ENCODE data around the gene TMED8. TPM values are rescaled to one million over a fixed set of nuclear protein-coding genes. Genes with fewer than 3 reads are reported as not detected.
A peak's percentile ranks its signal among the peaks of the same experiment; 100 is the strongest.

Gene TMED8
- total RNA-seq, 1 donor from 2014 or later, result 8.6 TPM

- no peak for DNase-seq (ENCODE audit: extremely low spot score in 2 of 2)
- Histone ChIP-seq H3K4me1 (peaks cover 61% of the 10 kb centered on the region), H3K27ac (peak overlapping the region; percentile 85), H3K27me3 (no peaks in the 10 kb centered on the region), H3K4me3 (no peak overlapping the region), H3K9me3 (no peaks in the 10 kb centered on the region), H3K36me3 (no peaks in the 10 kb centered on the region)
- no peak for TF ChIP-seq CTCF (IDR thresholded peaks at IDR 0.05)
- no peak for TF ChIP-seq POLR2A (IDR thresholded peaks at IDR 0.05)
- TF ChIP-seq POLR2AphosphoS5 (IDR thresholded peaks at IDR 0.05; ENCODE audit: insufficient read depth in 1 of 2, low read depth in 1 of 2), result no peak
- intact Hi-C loops (cut with DNase I), result loop anchor here (10.0 kb wide), 1 partner anchor 440 kb away; no protein-coding TSS in a partner anchor
These were observed 62.1 kb downstream of the TMED8 start for GRCh38 chr14:77314539-77315457.

GRCh38 chr14:77314043-77314442 is 62.9 kb downstream of the TMED8 start:
- no peak for DNase-seq (ENCODE audit: extremely low spot score in 2 of 2)
- Histone ChIP-seq H3K9me3 (no peaks in the 10 kb centered on the region), H3K4me3 (no peak overlapping the region), H3K4me1 (peaks cover 54% of the 10 kb centered on the region), H3K36me3 (no peaks in the 10 kb centered on the region), H3K27me3 (no peaks in the 10 kb centered on the region), H3K27ac (peak overlapping the region; percentile 85)
- intact Hi-C loops (cut with DNase I), result loop anchor here (10.0 kb wide), 1 partner anchor 439 kb away; no protein-coding TSS in a partner anchor
- TF ChIP-seq POLR2AphosphoS5 (IDR thresholded peaks at IDR 0.05; ENCODE audit: insufficient read depth in 1 of 2, low read depth in 1 of 2) (peak in 1 of 2 donors; percentile 87), POLR2A (IDR thresholded peaks at IDR 0.05) (no peak)

GRCh38 chr14:77313371-77313770 is 63.5 kb downstream of the TMED8 start:
- Histone ChIP-seq H3K9me3 (no peaks in the 10 kb centered on the region), H3K4me3 (no peak overlapping the region), H3K4me1 (peaks cover 50% of the 10 kb centered on the region), H3K27ac (peak overlapping the region; percentile 85), H3K27me3 (no peaks in the 10 kb centered on the region), H3K36me3 (no peaks in the 10 kb centered on the region)
- no peak for DNase-seq (ENCODE audit: extremely low spot score in 2 of 2)
- intact Hi-C loops (cut with DNase I), result loop anchor here (10.0 kb wide), 1 partner anchor 439 kb away; no protein-coding TSS in a partner anchor
- TF ChIP-seq POLR2AphosphoS5 (IDR thresholded peaks at IDR 0.05; ENCODE audit: insufficient read depth in 1 of 2, low read depth in 1 of 2), result no peak
- TF ChIP-seq POLR2A (IDR thresholded peaks at IDR 0.05), result no peak
- TF ChIP-seq CTCF (IDR thresholded peaks at IDR 0.05), result no peak

GRCh38 chr14:77311217-77311616 is 65.7 kb downstream of the TMED8 start:
- H3K36me3 ChIP-seq, result no peaks in the 10 kb centered on the region
- no peak for TF ChIP-seq POLR2AphosphoS5 (IDR thresholded peaks at IDR 0.05; ENCODE audit: insufficient read depth in 1 of 2, low read depth in 1 of 2)
- TF ChIP-seq CTCF (IDR thresholded peaks at IDR 0.05), result no peak
- no peak for TF ChIP-seq POLR2A (IDR thresholded peaks at IDR 0.05)
- DNase-seq (ENCODE audit: extremely low spot score in 2 of 2), result no peak
- peaks cover 58% of the 10 kb centered on the region for H3K4me1 ChIP-seq
- H3K27ac ChIP-seq, result no peak overlapping the region
- H3K9me3 ChIP-seq, result no peaks in the 10 kb centered on the region
- H3K4me3 ChIP-seq, result no peak overlapping the region
- no peaks in the 10 kb centered on the region for H3K27me3 ChIP-seq
- intact Hi-C loops (cut with DNase I), result loop anchor here (10.0 kb wide), 1 partner anchor 436 kb away; no protein-coding TSS in a partner anchor

GRCh38 chr14:77310026-77310425 is 66.9 kb downstream of the TMED8 start:
- no peak for DNase-seq (ENCODE audit: extremely low spot score in 2 of 2)
- intact Hi-C loops (cut with DNase I), result loop anchor here (10.0 kb wide), 1 partner anchor 435 kb away; no protein-coding TSS in a partner anchor

More at GRCh38 chr14:77310026-77310425, 66.9 kb downstream of the TMED8 start:
- Histone ChIP-seq H3K36me3 (no peaks in the 10 kb centered on the region), H3K27ac (no peak overlapping the region), H3K9me3 (no peaks in the 10 kb centered on the region), H3K4me3 (no peak overlapping the region), H3K27me3 (no peaks in the 10 kb centered on the region), H3K4me1 (peaks cover 55% of the 10 kb centered on the region)
- TF ChIP-seq CTCF (IDR thresholded peaks at IDR 0.05), result no peak
- TF ChIP-seq POLR2A (IDR thresholded peaks at IDR 0.05), result no peak
- TF ChIP-seq POLR2AphosphoS5 (IDR thresholded peaks at IDR 0.05; ENCODE audit: insufficient read depth in 1 of 2, low read depth in 1 of 2), result no peak
